OCI-LY7 (cell line): Measurements from ENCODE around the gene ARHGAP28.

Source experiments
- EZH2phosphoT487 ChIP-seq: fragments of 200-600 bp; sonication (generic); IDR thresholded peaks from 2 replicates; pipeline ENCODE4 v1.6.1; 2018; ENCODE audit warnings: low read depth, borderline replicate concordance, mild to moderate bottlenecking, mixed run types, antibody characterized with exemption, low read length, moderate library complexity, mixed read lengths
- TF ChIP-seq, protein P1 (sequence below): fragments of 200-600 bp; sonication (generic); conservative IDR thresholded peaks from 2 replicates; pipeline ENCODE4 v1.5.1; 2014; ENCODE audit warnings: mild to moderate bottlenecking, antibody characterized with exemption, low read length, moderate library complexity, mixed read lengths

GRCh38 chr18:6954501-6954900 is 225.0 kb downstream of the ARHGAP28 start:
- TF ChIP-seq, protein P1, sequence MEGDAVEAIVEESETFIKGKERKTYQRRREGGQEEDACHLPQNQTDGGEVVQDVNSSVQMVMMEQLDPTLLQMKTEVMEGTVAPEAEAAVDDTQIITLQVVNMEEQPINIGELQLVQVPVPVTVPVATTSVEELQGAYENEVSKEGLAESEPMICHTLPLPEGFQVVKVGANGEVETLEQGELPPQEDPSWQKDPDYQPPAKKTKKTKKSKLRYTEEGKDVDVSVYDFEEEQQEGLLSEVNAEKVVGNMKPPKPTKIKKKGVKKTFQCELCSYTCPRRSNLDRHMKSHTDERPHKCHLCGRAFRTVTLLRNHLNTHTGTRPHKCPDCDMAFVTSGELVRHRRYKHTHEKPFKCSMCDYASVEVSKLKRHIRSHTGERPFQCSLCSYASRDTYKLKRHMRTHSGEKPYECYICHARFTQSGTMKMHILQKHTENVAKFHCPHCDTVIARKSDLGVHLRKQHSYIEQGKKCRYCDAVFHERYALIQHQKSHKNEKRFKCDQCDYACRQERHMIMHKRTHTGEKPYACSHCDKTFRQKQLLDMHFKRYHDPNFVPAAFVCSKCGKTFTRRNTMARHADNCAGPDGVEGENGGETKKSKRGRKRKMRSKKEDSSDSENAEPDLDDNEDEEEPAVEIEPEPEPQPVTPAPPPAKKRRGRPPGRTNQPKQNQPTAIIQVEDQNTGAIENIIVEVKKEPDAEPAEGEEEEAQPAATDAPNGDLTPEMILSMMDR, result no peak
- no peak for TF ChIP-seq EZH2phosphoT487
